CMK (cell line): ENCODE results near the gene PSME2.

Experiments used
- DNase-seq: peaks from one replicate; pipeline ENCODE4 v3.0.0-alpha.2; 2010; ENCODE audit warnings: low read depth

PSME2 gene

GRCh38 chr14:24093901-24094840 is 52.2 kb downstream of the PSME2 start, which contains the start of gene PCK2:
PCK2 (plus strand) TSS chr14:24094311; CDS start chr14:24094406, 95 bp downstream.
- DNase-seq: peak; percentile 87
